Omental fat pad (tissue), 4 donors: ENCODE data around the gene TFDP1. TPM values are rescaled to one million over a fixed set of nuclear protein-coding genes. Genes with fewer than 3 reads are reported as not detected.
"Not testable (repeated sequence)": the region's sequence is repeated elsewhere in the genome, so short reads cannot be mapped to it uniquely, and the experiment has no call there.

Experiments used
- ATAC-seq: fragments of 150-250 bp; one replicate; pipeline ENCODE4 v1.9.1; 2016; ENCODE audit warnings: mild to moderate bottlenecking, moderate library complexity; ENCODE audit not compliant: low FRiP score
- DNase-seq: peaks from one replicate; pipeline ENCODE4 v3.0.0-alpha.2; 2019; ENCODE audit warnings: low spot score
- total RNA-seq, 4 donors: library from RNA; depleted of rRNA; stranded (reverse); fragments of >200 nt; gene quantifications; one replicate each; pipeline ENCODE4 v1.1.0, GENCODE V29; 2016
- TF ChIP-seq, protein P1 (sequence below), 3 donors: fragments of 450-650 bp; IDR thresholded peaks; one replicate each; pipeline ENCODE4 v1.5.1; 2016 to 2017; ENCODE audit warnings: antibody characterized with exemption in 3 of 3, mild to moderate bottlenecking in 3 of 3, moderate library complexity in 2 of 3

The TFDP1 gene
- total RNA-seq, 4 donors from 2014 or later = 32.6 to 59.6 (median 44.4) TPM

DNA sequence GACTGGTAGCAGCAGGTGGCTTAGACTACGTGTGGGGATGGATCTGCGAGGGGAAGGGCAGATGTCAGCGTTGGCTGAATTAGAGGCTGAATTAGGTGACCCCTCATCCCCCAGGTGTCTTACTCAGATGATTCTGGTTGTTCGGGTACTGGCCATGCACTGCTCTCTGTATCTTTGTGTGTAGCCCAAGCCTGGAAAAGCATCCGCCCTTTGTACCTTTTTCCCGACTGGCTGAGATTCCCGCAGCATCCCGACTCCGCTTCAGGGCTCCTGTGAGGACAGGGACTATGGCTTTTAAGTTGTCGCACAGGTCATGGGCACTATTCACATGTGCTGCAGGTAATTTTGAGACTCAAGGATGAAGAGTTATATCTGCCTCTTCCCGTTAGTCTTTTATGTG lies 7.2 kb downstream of the TFDP1 start:
- DNase-seq (no peak), ATAC-seq (no peak)
- TF ChIP-seq, protein P1, sequence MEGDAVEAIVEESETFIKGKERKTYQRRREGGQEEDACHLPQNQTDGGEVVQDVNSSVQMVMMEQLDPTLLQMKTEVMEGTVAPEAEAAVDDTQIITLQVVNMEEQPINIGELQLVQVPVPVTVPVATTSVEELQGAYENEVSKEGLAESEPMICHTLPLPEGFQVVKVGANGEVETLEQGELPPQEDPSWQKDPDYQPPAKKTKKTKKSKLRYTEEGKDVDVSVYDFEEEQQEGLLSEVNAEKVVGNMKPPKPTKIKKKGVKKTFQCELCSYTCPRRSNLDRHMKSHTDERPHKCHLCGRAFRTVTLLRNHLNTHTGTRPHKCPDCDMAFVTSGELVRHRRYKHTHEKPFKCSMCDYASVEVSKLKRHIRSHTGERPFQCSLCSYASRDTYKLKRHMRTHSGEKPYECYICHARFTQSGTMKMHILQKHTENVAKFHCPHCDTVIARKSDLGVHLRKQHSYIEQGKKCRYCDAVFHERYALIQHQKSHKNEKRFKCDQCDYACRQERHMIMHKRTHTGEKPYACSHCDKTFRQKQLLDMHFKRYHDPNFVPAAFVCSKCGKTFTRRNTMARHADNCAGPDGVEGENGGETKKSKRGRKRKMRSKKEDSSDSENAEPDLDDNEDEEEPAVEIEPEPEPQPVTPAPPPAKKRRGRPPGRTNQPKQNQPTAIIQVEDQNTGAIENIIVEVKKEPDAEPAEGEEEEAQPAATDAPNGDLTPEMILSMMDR (IDR thresholded peaks at IDR 0.05) = no peak

DNA sequence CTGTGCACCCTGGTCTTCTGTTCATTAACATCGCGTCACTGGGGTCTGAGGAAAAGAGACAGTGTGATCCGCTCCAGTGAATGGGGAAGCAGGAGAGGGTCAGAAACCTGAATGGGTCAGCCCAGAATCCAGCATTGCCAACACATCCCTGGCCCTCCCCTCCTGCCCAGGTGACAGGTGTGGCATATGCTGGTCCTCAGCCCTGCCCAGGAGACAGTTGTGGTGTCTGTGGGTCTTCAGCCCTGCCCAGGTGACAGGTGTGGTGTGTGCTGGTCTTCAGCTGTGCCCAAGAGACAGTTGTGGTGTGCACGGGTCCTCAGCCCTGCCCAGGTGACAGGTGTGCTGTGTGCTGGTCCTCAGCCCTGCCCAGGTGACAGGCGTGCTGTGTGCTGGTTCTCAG lies 8.0 kb downstream of the TFDP1 start:
- DNase-seq (no peak), ATAC-seq (no peak)
- TF ChIP-seq, protein P1 (IDR thresholded peaks at IDR 0.05) = no peak

DNA sequence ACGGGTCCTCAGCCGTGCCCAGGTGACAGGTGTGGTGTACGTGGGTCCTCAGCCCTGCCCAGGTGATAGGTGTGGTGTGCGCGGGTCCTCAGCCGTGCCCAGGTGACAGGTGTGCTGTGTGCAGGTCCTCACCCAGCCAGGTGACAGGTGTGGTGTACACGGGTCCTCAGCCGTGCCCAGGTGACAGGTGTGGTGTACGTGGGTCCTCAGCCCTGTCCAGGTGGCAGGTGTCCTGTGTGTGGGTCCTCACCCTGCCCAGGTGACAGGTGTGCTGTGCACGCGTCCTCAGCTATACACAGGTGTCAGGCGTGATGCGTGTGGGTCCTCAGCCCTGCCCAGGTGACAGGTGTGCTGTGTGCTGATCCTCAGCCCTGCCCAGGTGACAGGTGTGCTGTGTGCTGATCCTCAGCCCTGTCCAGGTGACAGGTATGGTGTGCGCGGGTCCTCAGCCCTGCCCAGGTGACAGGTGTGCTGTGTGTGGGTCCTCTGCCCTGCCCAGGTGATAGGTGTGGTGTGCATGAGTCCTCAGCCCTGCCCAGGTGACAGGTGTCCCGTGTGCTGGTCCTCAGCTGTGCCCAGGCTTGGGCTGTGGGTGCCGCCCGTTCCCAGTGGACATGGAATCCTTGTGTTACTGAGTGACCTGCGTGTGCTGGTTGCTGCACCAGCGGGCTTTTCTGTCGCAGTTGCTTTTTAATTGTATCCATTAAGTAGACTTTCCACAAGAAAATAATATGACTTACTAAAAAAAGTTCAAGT lies 9.7 kb downstream of the TFDP1 start:
- DNase-seq = not testable (repeated sequence)

DNA sequence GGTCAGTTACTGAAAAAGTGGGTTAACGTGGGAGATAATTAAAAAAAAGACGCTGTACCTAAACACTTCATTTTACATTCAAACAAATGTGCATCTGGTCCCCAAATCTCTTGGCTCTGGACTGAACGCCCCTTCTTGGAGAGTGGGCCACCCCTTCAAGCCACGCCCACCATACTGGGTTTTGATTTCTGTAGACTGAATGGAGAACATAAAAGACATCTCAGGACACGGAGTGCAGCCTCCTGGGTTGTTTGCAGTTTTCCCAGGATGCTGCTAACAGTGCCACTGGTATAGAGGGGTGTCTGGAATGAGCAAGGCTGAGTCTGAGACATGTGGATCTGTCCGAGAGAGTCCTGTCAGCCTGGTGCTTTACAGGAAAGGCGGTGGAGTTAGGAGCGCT lies 10.6 kb downstream of the TFDP1 start:
- TF ChIP-seq, protein P1 (IDR thresholded peaks at IDR 0.05) = no peak
- ATAC-seq = no peak
- DNase-seq = no peak

More for the DNA sequence above, 9.7 kb downstream of the TFDP1 start:
- not testable (repeated sequence) for ATAC-seq

DNA sequence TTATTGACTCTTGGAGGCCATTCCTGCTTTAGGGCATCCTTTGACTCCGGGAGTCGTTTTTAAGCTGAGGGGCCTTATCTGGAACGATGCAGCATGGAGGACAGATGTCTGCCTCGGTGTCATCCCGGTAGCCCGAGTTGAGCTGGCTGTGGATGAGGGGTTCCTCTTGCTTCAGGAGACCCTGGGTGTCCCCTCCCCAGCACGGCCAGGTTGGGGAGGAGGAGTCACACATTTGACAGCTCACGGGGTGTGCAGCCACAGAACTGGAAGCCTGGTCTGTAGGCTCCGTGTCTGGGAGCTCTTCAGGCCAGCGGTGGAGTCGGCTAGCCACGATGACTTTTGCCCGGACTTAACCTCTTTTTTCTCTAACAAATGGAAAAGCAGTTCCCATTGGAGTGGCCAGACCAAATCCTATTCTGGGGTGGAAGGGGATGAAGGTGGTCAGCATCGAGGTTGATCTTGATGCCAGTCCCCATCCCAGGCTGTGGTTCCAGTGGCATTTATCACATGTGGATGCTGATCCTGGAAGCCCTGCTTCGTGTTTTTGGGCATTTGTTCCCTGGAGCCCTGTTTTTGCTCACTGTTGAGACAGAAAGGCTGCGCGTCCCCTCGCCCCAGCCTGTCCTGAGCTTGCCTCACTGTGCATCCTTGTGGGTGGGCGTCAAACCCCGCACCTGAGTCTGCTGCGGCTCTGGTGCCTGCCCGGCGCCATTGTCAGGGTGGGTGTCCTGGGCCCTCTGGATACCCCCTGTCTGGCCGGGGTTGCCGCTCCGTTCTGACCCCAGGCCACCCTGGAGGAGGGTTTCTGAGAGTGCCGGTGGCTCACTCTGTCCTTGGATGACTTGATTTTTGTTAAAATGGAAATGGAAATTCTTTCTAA lies 12.0 kb downstream of the TFDP1 start:
- ATAC-seq (no peak), DNase-seq (no peak)
- TF ChIP-seq, protein P1 (IDR thresholded peaks at IDR 0.05) = no peak

DNA sequence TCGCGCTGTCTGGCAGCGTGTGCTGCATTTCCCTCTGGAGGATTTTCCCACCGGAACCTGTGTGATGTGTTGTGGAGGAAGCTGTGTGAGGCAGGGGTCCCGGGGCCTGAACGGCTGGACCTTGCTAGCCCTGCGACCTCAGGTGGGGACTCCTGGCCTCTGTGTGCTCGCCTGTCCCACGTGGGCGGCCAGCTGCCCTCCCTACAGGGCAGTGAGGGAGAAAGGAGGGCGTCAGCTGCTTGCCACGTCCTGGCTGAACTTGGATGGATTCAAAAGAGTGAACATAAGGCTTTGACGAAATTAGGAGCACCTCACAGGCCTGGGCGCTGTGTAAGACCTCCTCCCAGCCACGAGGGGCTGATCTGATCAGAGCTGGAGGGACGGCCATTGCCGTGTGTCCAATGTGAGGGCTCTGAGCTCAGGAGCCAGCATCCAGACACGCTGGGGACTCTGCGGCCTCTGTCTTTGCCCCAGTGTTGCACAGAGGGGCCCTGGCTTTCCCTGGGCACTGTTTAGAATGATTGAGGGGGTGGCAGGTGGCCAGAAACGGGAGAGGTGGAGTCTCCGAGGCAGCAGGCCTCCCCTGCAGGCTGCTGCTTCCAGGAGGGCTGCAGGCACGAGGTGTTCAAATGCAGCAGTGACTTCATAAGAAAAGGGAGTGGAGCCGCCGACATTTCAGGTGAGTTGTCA lies 13.0 kb downstream of the TFDP1 start:
- no peak for DNase-seq
- TF ChIP-seq, protein P1 (IDR thresholded peaks at IDR 0.05) = no peak
- no peak for ATAC-seq

DNA sequence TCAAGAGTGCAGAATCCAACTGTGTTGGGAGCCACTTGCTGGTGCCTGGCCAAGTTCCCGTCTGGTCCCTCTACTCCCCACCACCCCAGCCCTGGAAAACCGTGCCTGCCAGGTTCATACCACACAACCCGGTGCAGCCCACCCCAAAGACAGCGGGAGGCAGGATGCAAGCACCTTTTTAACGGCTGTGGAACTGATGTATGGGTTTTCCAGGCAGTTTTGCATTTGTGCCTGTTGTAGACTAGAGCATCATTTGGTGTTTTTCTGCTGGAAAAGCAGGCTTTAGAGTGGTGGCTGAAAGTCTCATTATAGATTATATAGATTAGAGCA lies 13.5 kb downstream of the TFDP1 start:
- ATAC-seq (no peak), DNase-seq (no peak)
- TF ChIP-seq, protein P1 (IDR thresholded peaks at IDR 0.05) = no peak
